DND-41 (cell line): ENCODE measurements around the gene RAI2.

Experiments
- ATAC-seq: fragments of 200-7000 bp; cut with Tn5 transposase; 3 replicates; pipeline ENCODE4 v1.9.1; 2021; ENCODE audit warnings: low read depth; ENCODE audit not compliant: insufficient read depth
- DNase-seq: peaks from one replicate; pipeline ENCODE4 v3.0.0-alpha.2; 2020
- H2AFZ ChIP-seq: 2 replicates; pipeline ENCODE4 v1.6.0; 2012; ENCODE audit warnings: low read depth, low read length
- H3K27ac ChIP-seq: 2 replicates; pipeline ENCODE4 v1.5.1; 2012; ENCODE audit warnings: low read length, inconsistent platforms
- H3K27me3 ChIP-seq: fragments of 200-600 bp; sonication (generic); 2 replicates; pipeline ENCODE4 v1.6.0; 2012; ENCODE audit warnings: low read length, mild to moderate bottlenecking, inconsistent platforms; ENCODE audit not compliant: insufficient read depth, poor library complexity
- H3K36me3 ChIP-seq: 2 replicates; pipeline ENCODE4 v1.5.1; 2012; ENCODE audit warnings: low read length, inconsistent platforms; ENCODE audit not compliant: insufficient read depth
- H3K4me1 ChIP-seq: 2 replicates; pipeline ENCODE4 v1.5.1; 2012; ENCODE audit warnings: mild to moderate bottlenecking, low read length; ENCODE audit not compliant: insufficient read depth
- H3K4me2 ChIP-seq: 2 replicates; pipeline ENCODE4 v1.6.0; 2012; ENCODE audit warnings: mild to moderate bottlenecking, moderate library complexity, low read length, inconsistent platforms; ENCODE audit not compliant: insufficient read depth
- H3K4me3 ChIP-seq, 2 experiments: fragments of 200-600 bp in 1 of 2; shearing (Covaris generic) in 1 of 2; 2 replicates each; pipeline ENCODE4 v1.5.1; 2012 to 2016; ENCODE audit warnings: inconsistent platforms in 2 of 2, low read length in 2 of 2, mild to moderate bottlenecking in 2 of 2, low read depth in 1 of 2, moderate library complexity in 1 of 2
- H3K79me2 ChIP-seq: 2 replicates; pipeline ENCODE4 v1.6.0; 2012; ENCODE audit warnings: low read length, inconsistent platforms; ENCODE audit not compliant: insufficient read depth
- H3K9ac ChIP-seq: 2 replicates; pipeline ENCODE4 v1.6.0; 2012; ENCODE audit warnings: low read depth, mild to moderate bottlenecking, inconsistent platforms, low read length, moderate library complexity
- H3K9me3 ChIP-seq: 2 replicates; pipeline ENCODE4 v1.5.1; 2012; ENCODE audit warnings: low read length, moderate library complexity, mild to moderate bottlenecking, inconsistent platforms; ENCODE audit not compliant: insufficient read depth, severe bottlenecking
- H4K20me1 ChIP-seq: 2 replicates; pipeline ENCODE4 v1.6.0; 2012; ENCODE audit warnings: low read length; ENCODE audit not compliant: insufficient read depth
- EZH2 ChIP-seq: IDR thresholded peaks from 3 replicates; pipeline ENCODE4 v1.6.1; 2012; ENCODE audit warnings: borderline replicate concordance, low read depth, mild to moderate bottlenecking, moderate library complexity, low read length, inconsistent platforms; ENCODE audit not compliant: severe bottlenecking
- TF ChIP-seq, protein P1 (sequence below): IDR thresholded peaks from 2 replicates; pipeline ENCODE4 v1.5.1; 2012; ENCODE audit warnings: borderline replicate concordance, low read length, moderate library complexity, mild to moderate bottlenecking; ENCODE audit not compliant: poor library complexity, severe bottlenecking; ENCODE audit errors: extremely low read depth

RAI2 gene

DNA sequence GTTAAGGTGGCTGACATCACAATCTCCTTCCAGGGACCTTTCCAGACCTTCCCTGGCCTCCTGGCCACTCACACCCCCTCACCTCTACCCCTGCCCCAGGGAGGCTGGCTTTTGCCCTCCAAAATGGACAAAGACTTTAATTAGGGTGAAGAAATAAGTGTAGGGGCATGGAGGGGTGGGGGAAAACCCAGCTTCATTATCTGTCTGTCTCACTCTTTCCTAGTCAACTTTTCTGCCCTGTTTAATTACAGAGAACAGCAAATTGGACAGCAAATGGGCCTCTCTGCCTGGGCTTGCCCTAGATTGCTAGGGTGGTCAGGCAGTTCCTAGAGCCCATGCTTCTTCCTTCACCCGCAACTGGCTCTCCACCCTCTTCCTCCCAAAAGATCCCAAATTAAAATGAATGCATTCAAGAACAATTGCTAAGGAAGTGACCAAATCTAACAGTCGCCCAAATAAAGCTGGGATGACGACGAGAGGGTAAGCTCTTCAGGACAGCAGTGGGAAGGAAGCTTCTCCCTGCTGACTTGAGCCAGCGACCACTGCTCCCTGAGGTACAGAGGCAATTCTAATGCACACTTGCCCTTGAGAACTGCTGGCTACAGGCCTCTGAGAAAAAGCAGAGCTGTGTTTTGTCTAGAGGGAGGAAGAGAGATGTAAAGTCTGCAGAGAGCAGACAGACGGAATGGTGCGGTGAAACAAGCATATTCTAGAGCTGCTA, 12.4 kb downstream of the RAI2 start:
- ATAC-seq: no peak
- H2AFZ ChIP-seq: no peak overlapping the region
- H3K4me1 ChIP-seq: no peaks in the 10 kb centered on the region
- no peak overlapping the region for H3K27ac ChIP-seq
- H4K20me1 ChIP-seq: no peaks in the 10 kb centered on the region
- no peak overlapping the region for H3K9ac ChIP-seq
- no peak overlapping the region for H3K4me2 ChIP-seq
- TF ChIP-seq, protein P1, sequence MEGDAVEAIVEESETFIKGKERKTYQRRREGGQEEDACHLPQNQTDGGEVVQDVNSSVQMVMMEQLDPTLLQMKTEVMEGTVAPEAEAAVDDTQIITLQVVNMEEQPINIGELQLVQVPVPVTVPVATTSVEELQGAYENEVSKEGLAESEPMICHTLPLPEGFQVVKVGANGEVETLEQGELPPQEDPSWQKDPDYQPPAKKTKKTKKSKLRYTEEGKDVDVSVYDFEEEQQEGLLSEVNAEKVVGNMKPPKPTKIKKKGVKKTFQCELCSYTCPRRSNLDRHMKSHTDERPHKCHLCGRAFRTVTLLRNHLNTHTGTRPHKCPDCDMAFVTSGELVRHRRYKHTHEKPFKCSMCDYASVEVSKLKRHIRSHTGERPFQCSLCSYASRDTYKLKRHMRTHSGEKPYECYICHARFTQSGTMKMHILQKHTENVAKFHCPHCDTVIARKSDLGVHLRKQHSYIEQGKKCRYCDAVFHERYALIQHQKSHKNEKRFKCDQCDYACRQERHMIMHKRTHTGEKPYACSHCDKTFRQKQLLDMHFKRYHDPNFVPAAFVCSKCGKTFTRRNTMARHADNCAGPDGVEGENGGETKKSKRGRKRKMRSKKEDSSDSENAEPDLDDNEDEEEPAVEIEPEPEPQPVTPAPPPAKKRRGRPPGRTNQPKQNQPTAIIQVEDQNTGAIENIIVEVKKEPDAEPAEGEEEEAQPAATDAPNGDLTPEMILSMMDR: no peak
- no peak for TF ChIP-seq EZH2
- no peaks in the 10 kb centered on the region for H3K27me3 ChIP-seq
- no peaks in the 10 kb centered on the region for H3K36me3 ChIP-seq
- H3K4me3 ChIP-seq: no peak overlapping the region
- no peaks in the 10 kb centered on the region for H3K79me2 ChIP-seq
- no peak for DNase-seq
- no peaks in the 10 kb centered on the region for H3K9me3 ChIP-seq

DNA sequence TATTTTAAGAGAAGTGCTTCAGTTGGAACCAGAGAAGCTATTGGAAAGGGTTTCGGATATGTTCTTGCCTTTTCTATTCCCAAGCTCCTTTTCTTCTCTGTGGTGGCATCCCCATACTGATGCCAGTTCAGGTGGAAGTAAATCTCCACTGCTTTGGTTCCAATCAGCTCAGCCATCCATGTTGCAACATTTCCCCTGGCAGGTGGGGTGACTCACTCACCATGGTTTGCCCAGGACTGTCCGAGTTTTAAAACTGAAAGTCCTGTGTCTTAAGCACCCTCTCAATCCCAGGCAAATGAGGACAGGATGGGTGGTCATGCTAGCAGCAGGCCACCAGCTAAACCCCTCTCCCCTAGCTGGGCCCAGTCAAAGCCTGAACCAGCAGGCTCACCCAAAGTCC, 15.1 kb downstream of the RAI2 start:
- Histone ChIP-seq H3K27me3 (no peaks in the 10 kb centered on the region), H3K4me1 (no peaks in the 10 kb centered on the region), H3K4me3 (no peak overlapping the region), H3K27ac (no peak overlapping the region), H3K9me3 (no peaks in the 10 kb centered on the region), H3K4me2 (no peak overlapping the region), H3K36me3 (no peaks in the 10 kb centered on the region), H3K79me2 (no peaks in the 10 kb centered on the region), H3K9ac (no peak overlapping the region), H4K20me1 (no peaks in the 10 kb centered on the region), H2AFZ (no peak overlapping the region)
- no peak for TF ChIP-seq EZH2
- TF ChIP-seq, protein P1: no peak
- DNase-seq: no peak
- no peak for ATAC-seq

DNA sequence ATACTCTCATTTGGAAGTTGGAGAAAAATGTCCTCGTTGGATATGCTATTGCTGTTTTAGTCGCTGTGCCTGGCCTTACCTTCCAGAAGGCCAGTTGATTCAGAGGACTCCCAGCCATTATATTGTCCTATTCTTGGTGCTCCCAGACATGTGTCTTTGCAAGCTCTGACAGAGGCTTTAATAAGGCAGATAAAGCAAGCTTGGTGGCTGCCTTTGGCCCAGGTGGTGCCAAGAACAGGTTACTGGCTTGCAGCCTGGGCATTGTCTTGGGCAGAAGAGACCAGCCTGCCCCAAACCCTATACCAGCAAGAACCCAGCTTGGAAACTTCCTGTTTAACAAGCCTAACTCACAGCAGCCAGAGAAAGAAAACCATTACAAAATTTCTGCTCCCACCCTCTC, 16.9 kb downstream of the RAI2 start:
- no peaks in the 10 kb centered on the region for H3K79me2 ChIP-seq
- no peak overlapping the region for H3K27ac ChIP-seq
- DNase-seq (no peak), ATAC-seq (no peak)
- H3K4me3 ChIP-seq: no peak overlapping the region
- H3K36me3 ChIP-seq: no peaks in the 10 kb centered on the region
- H3K4me2 ChIP-seq: no peak overlapping the region
- no peak overlapping the region for H2AFZ ChIP-seq
- H3K27me3 ChIP-seq: no peaks in the 10 kb centered on the region
- TF ChIP-seq, protein P1: no peak
- no peak for TF ChIP-seq EZH2
- H4K20me1 ChIP-seq: no peaks in the 10 kb centered on the region
- H3K9me3 ChIP-seq: no peaks in the 10 kb centered on the region
- H3K4me1 ChIP-seq: no peaks in the 10 kb centered on the region
- no peak overlapping the region for H3K9ac ChIP-seq
